Heart left ventricle (tissue), 13 donors: ENCODE measurements around the gene ZNF430.
A peak's percentile ranks its signal among the peaks of the same experiment; 100 is the strongest.

Experiments
- POLR2A ChIP-seq, 2 donors: fragments of 450-650 bp; IDR thresholded peaks; one replicate each; pipeline ENCODE4 v1.6.1; 2017; ENCODE audit warnings: antibody characterized with exemption in 2 of 2, mild to moderate bottlenecking in 2 of 2, moderate library complexity in 2 of 2
- TF ChIP-seq, protein P1 (sequence below), 12 donors: fragments of 200-600 bp; sonication (generic) in 4 of 12; IDR thresholded peaks; one replicate each; pipeline versions ENCODE4 v1.5.0 to v1.8.0; 2018 to 2022; ENCODE audit warnings: antibody characterized with exemption in 12 of 12, mild to moderate bottlenecking in 5 of 12
- donor health status: ischemic (EF 13 %, LVEDD 7.1; RV severe dilation, severe dysfunction).
- donor health status: DM: no; HTN: yes; CAD: no.
- donor health status: DM: no; HTN: no; CAD: no.
- donor health status: ischemic (EF 25% LVEDD 6.9; RV normal size, moderate dysfunction).
- donor health status: ischemic (EF 25% LVEDD 5.7; RV mildly dilated, moderate dysfunction).
- donor health status: ischemic (EF 35%, LVEDD 5.7; RV mildly dilated, moderate dysfunction).
- donor health status: nonischemic (EF 11% LVEDD 7.7; RV severe dilation, severe dysfunction).
- donor health status: DM: yes; HTN: yes; CAD: no.
- donor health status: PGD.
- donor health status: ischemic (EF 29% LVEDD 5.4; RV normal size, mild dysfunction).
- donor health status: nonischemic (EF 23%, LVEDD 6.1; RV moderate dilation, normal function).

DNA sequence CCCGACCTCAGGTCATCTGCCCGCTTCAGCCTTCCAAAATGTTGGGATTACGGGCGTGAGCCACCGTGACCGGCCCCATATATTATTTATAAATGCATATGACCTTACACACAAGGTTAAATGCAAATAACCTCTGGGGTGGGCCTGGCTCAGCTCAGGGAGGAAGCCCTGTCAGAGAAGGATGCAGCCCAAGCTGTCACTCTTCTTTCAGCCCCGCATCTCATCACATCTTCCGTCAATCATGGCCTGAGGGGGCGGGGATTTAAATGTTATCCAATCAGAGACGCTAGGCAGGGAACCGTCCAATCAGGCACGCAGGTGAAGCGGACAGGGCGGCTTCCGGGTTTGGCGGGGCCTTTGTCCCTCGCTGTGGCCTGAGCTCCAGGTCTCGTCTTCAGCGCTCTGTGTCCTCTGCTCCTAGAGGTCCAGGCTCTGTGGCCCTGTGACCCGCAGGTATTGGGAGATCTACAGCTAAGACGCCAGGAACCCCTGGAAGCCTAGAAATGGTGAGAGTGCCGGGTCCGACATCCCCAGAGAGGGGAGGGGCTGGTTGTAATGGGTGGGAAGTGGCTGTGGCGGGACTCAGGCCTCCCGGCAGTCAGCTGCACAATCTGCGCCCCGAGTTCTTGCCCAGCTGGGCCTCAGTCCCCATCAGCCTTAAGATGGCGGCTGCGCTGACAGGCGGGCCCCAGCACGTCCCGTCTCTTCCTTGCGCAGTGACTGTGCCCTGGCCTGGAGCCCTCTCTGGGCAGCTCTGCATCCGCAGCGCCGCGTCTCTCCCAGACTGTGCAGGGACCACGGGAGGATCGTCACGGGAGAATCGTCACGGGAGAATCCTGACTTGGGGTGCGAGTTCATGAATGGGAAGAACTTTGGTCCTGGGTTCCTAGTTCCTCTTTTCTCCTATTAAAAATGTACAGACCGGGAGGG, at the start of gene ZNF430:
- TF ChIP-seq, protein P1, sequence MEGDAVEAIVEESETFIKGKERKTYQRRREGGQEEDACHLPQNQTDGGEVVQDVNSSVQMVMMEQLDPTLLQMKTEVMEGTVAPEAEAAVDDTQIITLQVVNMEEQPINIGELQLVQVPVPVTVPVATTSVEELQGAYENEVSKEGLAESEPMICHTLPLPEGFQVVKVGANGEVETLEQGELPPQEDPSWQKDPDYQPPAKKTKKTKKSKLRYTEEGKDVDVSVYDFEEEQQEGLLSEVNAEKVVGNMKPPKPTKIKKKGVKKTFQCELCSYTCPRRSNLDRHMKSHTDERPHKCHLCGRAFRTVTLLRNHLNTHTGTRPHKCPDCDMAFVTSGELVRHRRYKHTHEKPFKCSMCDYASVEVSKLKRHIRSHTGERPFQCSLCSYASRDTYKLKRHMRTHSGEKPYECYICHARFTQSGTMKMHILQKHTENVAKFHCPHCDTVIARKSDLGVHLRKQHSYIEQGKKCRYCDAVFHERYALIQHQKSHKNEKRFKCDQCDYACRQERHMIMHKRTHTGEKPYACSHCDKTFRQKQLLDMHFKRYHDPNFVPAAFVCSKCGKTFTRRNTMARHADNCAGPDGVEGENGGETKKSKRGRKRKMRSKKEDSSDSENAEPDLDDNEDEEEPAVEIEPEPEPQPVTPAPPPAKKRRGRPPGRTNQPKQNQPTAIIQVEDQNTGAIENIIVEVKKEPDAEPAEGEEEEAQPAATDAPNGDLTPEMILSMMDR (IDR thresholded peaks at IDR 0.05), result no peak
- TF ChIP-seq POLR2A (IDR thresholded peaks at IDR 0.05), result peak in 1 of 2 donors; percentile 61
